Lower leg skin (tissue), 3 donors: ENCODE data around the gene PIGW.

Experiments used
- CTCF ChIP-seq, 3 donors: fragments of 450-650 bp; IDR thresholded peaks; one replicate each; pipeline ENCODE4 v1.5.1; 2016; ENCODE audit warnings: antibody characterized with exemption in 3 of 3, mild to moderate bottlenecking in 3 of 3, moderate library complexity in 2 of 3
- POLR2A ChIP-seq, 2 donors: fragments of 450-650 bp; IDR thresholded peaks; one replicate each; pipeline ENCODE4 v1.6.1; 2016 to 2017; ENCODE audit warnings: antibody characterized with exemption in 2 of 2, mild to moderate bottlenecking in 1 of 2, moderate library complexity in 1 of 2

DNA sequence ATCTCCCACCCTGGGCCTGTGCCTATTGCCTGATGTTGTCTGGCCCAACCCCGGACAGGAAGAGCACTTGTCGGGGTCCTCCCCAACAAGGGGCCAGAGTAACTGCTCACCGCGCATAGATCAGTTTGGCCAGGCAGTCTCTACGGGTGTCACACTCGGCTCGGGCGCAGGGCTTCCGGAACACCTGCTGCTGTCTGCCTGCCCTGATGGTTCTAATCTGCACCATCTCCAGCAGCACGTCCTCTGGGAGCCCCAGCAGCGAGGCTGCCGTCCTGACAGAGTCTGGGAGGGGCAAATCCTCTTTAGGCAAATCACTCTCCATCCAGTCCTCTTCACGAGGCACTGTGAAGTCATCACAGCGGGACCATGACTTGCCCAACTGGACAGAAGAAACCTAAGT is 24.2 kb upstream of the PIGW start:
- TF ChIP-seq POLR2A (IDR thresholded peaks at IDR 0.05) (no peak), CTCF (IDR thresholded peaks at IDR 0.05) (no peak)
